Activated B cell treated with CpG ODN at 0.5 μM for 24 hours (primary cell): Measurements from ENCODE around the gene ELOVL6. TPM values are rescaled to one million over a fixed set of nuclear protein-coding genes. Genes with fewer than 3 reads are reported as not detected.
"Not testable (repeated sequence)": the region's sequence is repeated elsewhere in the genome, so short reads cannot be mapped to it uniquely, and the experiment has no call there.

ENCODE experiments used
- ATAC-seq: fragments of 200-7000 bp; cut with Tn5 transposase; one replicate; pipeline ENCODE4 v1.10.0; 2021; ENCODE audit warnings: low read depth, mild to moderate bottlenecking, moderate library complexity
- CTCF ChIA-PET: fragments of 350-600 bp; sonication (Branson Sonifier 250); formaldehyde crosslinking; loops from one replicate; lab custom pipeline; 2021; ENCODE audit warnings: antibody characterized with exemption; lab: Charles Lee
- POLR2A ChIA-PET: fragments of 350-600 bp; sonication (Branson Sonifier 250); formaldehyde crosslinking; loops from one replicate; lab custom pipeline; 2021; ENCODE audit warnings: antibody characterized with exemption; lab: Charles Lee
- DNase-seq: peaks from one replicate; pipeline ENCODE4 v3.0.0; 2022
- H3K27ac Mint-ChIP-seq: one replicate; pipeline ENCODE4 v1.8.0; 2020; ENCODE audit warnings: mixed read lengths
- H3K27me3 Mint-ChIP-seq: one replicate; pipeline ENCODE4 v1.8.0; 2021; ENCODE audit warnings: mixed read lengths
- H3K36me3 Mint-ChIP-seq: one replicate; pipeline ENCODE4 v1.8.0; 2021; ENCODE audit warnings: low read depth, mixed read lengths
- H3K4me1 Mint-ChIP-seq: one replicate; pipeline ENCODE4 v1.8.0; 2021; ENCODE audit warnings: mixed read lengths
- H3K4me3 Mint-ChIP-seq: one replicate; pipeline ENCODE4 v1.8.0; 2020; ENCODE audit warnings: mild to moderate bottlenecking, mixed read lengths
- H3K9me3 Mint-ChIP-seq: one replicate; pipeline ENCODE4 v1.8.0; 2020; ENCODE audit warnings: mixed read lengths
- CTCF ChIP-seq: fragments of 200-600 bp; IDR thresholded peaks from one replicate; pipeline ENCODE4 v1.8.0; 2022; ENCODE audit warnings: antibody characterized with exemption, mild to moderate bottlenecking
- intact Hi-C: fragments of 100-400 bp; cut with micrococcal nuclease; formaldehyde crosslinking; loops from one replicate; pipeline ENCODE4 v1.15.1; 2024
- total RNA-seq: library from RNA; stranded (reverse); gene quantifications from 2 replicates; pipeline ENCODE4 v1.2.3, GENCODE V29; 2022

ELOVL6 gene
- total RNA-seq, 1 donor from 2014 or later: 2.1 TPM

GRCh38 chr4:110041735-110042134, 156.7 kb downstream of the ELOVL6 start:
- ChIA-PET CTCF (no interaction called here), POLR2A (no interaction called here)
- ATAC-seq (no peak), DNase-seq (no peak)
- no peak for TF ChIP-seq CTCF
- no peak overlapping the region for H3K27ac Mint-ChIP-seq
- H3K4me3 Mint-ChIP-seq: no peak overlapping the region
- H3K36me3 Mint-ChIP-seq: no peaks in the 10 kb centered on the region
- no peaks in the 10 kb centered on the region for H3K9me3 Mint-ChIP-seq
- no peaks in the 10 kb centered on the region for H3K4me1 Mint-ChIP-seq
- H3K27me3 Mint-ChIP-seq: peaks cover 14% of the 10 kb centered on the region
- intact Hi-C loops: no loop called here

GRCh38 chr4:110039164-110039563, 159.3 kb downstream of the ELOVL6 start:
- H3K4me3 Mint-ChIP-seq, intact Hi-C loops, H3K27ac Mint-ChIP-seq, ATAC-seq, H3K9me3 Mint-ChIP-seq, H3K4me1 Mint-ChIP-seq, POLR2A ChIA-PET, DNase-seq, H3K36me3 Mint-ChIP-seq: not testable (repeated sequence)
- CTCF ChIA-PET: interaction anchor here (1.5 kb wide), 1 partner anchor 10 kb away, joined by 3 read pairs; no protein-coding TSS in a partner anchor
- peaks cover 32% of the 10 kb centered on the region for H3K27me3 Mint-ChIP-seq

DNA sequence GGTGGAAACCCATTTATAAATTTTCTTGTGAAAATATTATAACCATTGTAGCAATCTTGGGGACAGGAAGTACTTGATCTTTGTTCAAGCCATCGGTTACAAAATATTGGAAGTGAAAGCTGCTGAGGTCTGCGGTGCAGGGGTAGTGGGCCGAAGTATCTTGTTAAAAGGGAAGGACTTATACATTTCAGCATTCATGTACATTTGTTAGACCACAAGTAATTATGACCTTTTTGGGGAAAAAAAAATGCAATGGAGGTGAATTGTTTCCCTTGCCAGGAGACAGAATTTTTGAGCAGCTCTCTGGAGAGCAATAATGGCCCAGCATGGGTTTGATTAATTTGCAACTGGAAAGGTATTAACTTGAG, 164.4 kb downstream of the ELOVL6 start:
- Mint-ChIP-seq H3K27ac (no peak overlapping the region), H3K36me3 (no peaks in the 10 kb centered on the region), H3K27me3 (peaks cover 50% of the 10 kb centered on the region), H3K4me1 (peaks cover 7% of the 10 kb centered on the region), H3K9me3 (peaks cover 5% of the 10 kb centered on the region), H3K4me3 (no peak overlapping the region)
- ATAC-seq (peak; percentile 31), DNase-seq (no peak)
- ChIA-PET CTCF (interaction anchor here (0.7 to 1.0 kb wide), 2 partner anchors 15 to 1477 kb away, joined by 3 read pairs; no protein-coding TSS in a partner anchor), POLR2A (no interaction called here)
- intact Hi-C loops: no loop called here
- no peak for TF ChIP-seq CTCF

- POLR2A ChIA-PET: no interaction called here
- H3K4me1 Mint-ChIP-seq: peaks cover 7% of the 10 kb centered on the region
- H3K9me3 Mint-ChIP-seq: peaks cover 5% of the 10 kb centered on the region
- TF ChIP-seq CTCF: no peak
- CTCF ChIA-PET: no interaction called here
- DNase-seq (no peak), ATAC-seq (no peak)
- no peak overlapping the region for H3K27ac Mint-ChIP-seq
- no peak overlapping the region for H3K4me3 Mint-ChIP-seq
- peaks cover 50% of the 10 kb centered on the region for H3K27me3 Mint-ChIP-seq
- H3K36me3 Mint-ChIP-seq: no peaks in the 10 kb centered on the region
- intact Hi-C loops: no loop called here
These were observed 164.9 kb downstream of the ELOVL6 start for GRCh38 chr4:110033355-110034025.

GRCh38 chr4:110032603-110033002, 165.8 kb downstream of the ELOVL6 start:
- ATAC-seq (no peak), DNase-seq (no peak)
- ChIA-PET CTCF (no interaction called here), POLR2A (no interaction called here)
- no peak for TF ChIP-seq CTCF
- Mint-ChIP-seq H3K4me3 (no peak overlapping the region), H3K36me3 (no peaks in the 10 kb centered on the region), H3K27ac (no peak overlapping the region), H3K9me3 (peaks cover 5% of the 10 kb centered on the region), H3K27me3 (peaks cover 50% of the 10 kb centered on the region), H3K4me1 (peaks cover 7% of the 10 kb centered on the region)
- intact Hi-C loops: no loop called here

- no peaks in the 10 kb centered on the region for H3K36me3 Mint-ChIP-seq
- DNase-seq (no peak), ATAC-seq (no peak)
- no peak overlapping the region for H3K4me3 Mint-ChIP-seq
- H3K9me3 Mint-ChIP-seq: peaks cover 2% of the 10 kb centered on the region
- intact Hi-C loops: no loop called here
- ChIA-PET CTCF (no interaction called here), POLR2A (no interaction called here)
- peaks cover 10% of the 10 kb centered on the region for H3K27me3 Mint-ChIP-seq
- H3K27ac Mint-ChIP-seq: no peak overlapping the region
- no peaks in the 10 kb centered on the region for H3K4me1 Mint-ChIP-seq
- no peak for TF ChIP-seq CTCF
These were observed 172.7 kb downstream of the ELOVL6 start for GRCh38 chr4:110025718-110026117.
